Thymus (tissue), 11 donors: ENCODE data around the gene PHF20. TPM values are rescaled to one million over a fixed set of nuclear protein-coding genes. Genes with fewer than 3 reads are reported as not detected.

Experiments
- DNase-seq, 9 donors: peaks; one replicate each; pipeline ENCODE4 v3.0.0-alpha.2; 2013; ENCODE audit warnings: low spot score in 9 of 9, low read depth in 6 of 9, missing footprints in 1 of 9
- H3K27ac ChIP-seq, 2 donors: one replicate each; pipeline ENCODE4 v1.5.1; 2013; ENCODE audit warnings: control low read depth in 1 of 2, low read depth in 1 of 2, low read length in 1 of 2, mild to moderate bottlenecking in 1 of 2, moderate library complexity in 1 of 2
- H3K27me3 ChIP-seq, 2 donors: one replicate each; pipeline ENCODE4 v1.5.1; 2013; ENCODE audit warnings: low read length in 1 of 2; ENCODE audit not compliant: control insufficient read depth in 2 of 2, insufficient read depth in 1 of 2
- H3K36me3 ChIP-seq, 2 donors: one replicate each; pipeline ENCODE4 v1.5.1; 2013; ENCODE audit warnings: low read length in 1 of 2, mild to moderate bottlenecking in 1 of 2, moderate library complexity in 1 of 2; ENCODE audit not compliant: control insufficient read depth in 2 of 2, insufficient read depth in 2 of 2
- H3K4me1 ChIP-seq, 2 donors: one replicate each; pipeline ENCODE4 v1.5.1; 2013; ENCODE audit warnings: low read length in 2 of 2; ENCODE audit not compliant: control insufficient read depth in 2 of 2, insufficient read depth in 2 of 2
- H3K4me3 ChIP-seq, 2 donors: one replicate each; pipeline ENCODE4 v1.5.1; 2013; ENCODE audit warnings: low read length in 2 of 2, control low read depth in 1 of 2, mild to moderate bottlenecking in 1 of 2
- H3K9me3 ChIP-seq, 2 donors: one replicate each; pipeline ENCODE4 v1.5.1; 2013; ENCODE audit warnings: low read length in 1 of 2, mild to moderate bottlenecking in 1 of 2; ENCODE audit not compliant: control insufficient read depth in 2 of 2, insufficient read depth in 1 of 2
- WGBS: extraction: QIAGEN DNeasy Blood & Tissue Kit; methylation state at CpG from one replicate; pipeline ENCODE4 v1.1.7; 2013; 5-methylcytosine and 5-hydroxymethylcytosine counted together
- polyA plus RNA-seq: library from polyadenylated mRNA; stranded (reverse); fragments of 200-250 nt; gene quantifications from one replicate; pipeline ENCODE4 v1.2.3, GENCODE V29; 2013
- total RNA-seq: library from RNA; stranded (reverse); fragments of 120-200 nt; gene quantifications from one replicate; pipeline ENCODE4 v1.2.4, GENCODE V29; 2013
- donor health status: healthy.

Gene PHF20
- total and polyA plus RNA-seq, 2 donors, result 35.6 to 39.7 TPM

- H3K4me1 ChIP-seq, result no peaks in the 10 kb centered on the region
- no peaks in the 10 kb centered on the region for H3K9me3 ChIP-seq
- WGBS, result 98% methylated on average over 3 of the region's 3 CpGs
- no peaks in the 10 kb centered on the region for H3K27me3 ChIP-seq
- H3K4me3 ChIP-seq, result no peak overlapping the region
- peaks cover 30 to 53% of the 10 kb centered on the region in 2 donors for H3K36me3 ChIP-seq
- no peak overlapping the region for H3K27ac ChIP-seq
- DNase-seq, result no peak
These were observed 130.7 kb downstream of the PHF20 start for GRCh38 chr20:35902545-35902941.

- H3K4me1 ChIP-seq, result no peaks in the 10 kb centered on the region
- 96% methylated on average over 3 of the region's 3 CpGs for WGBS
- peaks cover 30 to 61% of the 10 kb centered on the region in 2 donors for H3K36me3 ChIP-seq
- H3K9me3 ChIP-seq, result no peaks in the 10 kb centered on the region
- H3K27ac ChIP-seq, result no peak overlapping the region
- no peak overlapping the region for H3K4me3 ChIP-seq
- no peak for DNase-seq
- H3K27me3 ChIP-seq, result no peaks in the 10 kb centered on the region
These were observed 132.0 kb downstream of the PHF20 start for GRCh38 chr20:35903843-35904242.

GRCh38 chr20:35904982-35905663 lies 133.3 kb downstream of the PHF20 start:
- Histone ChIP-seq H3K4me3 (no peak overlapping the region), H3K27ac (no peak overlapping the region), H3K9me3 (no peaks in the 10 kb centered on the region), H3K36me3 (peaks cover 23 to 50% of the 10 kb centered on the region in 2 donors), H3K4me1 (no peaks in the 10 kb centered on the region), H3K27me3 (no peaks in the 10 kb centered on the region)
- WGBS, result 96% methylated on average over 4 of the region's 4 CpGs
- no peak for DNase-seq

- H3K4me1 ChIP-seq, result no peaks in the 10 kb centered on the region
- no peak overlapping the region for H3K27ac ChIP-seq
- H3K27me3 ChIP-seq, result no peaks in the 10 kb centered on the region
- peaks cover 22 to 42% of the 10 kb centered on the region in 2 donors for H3K36me3 ChIP-seq
- H3K4me3 ChIP-seq, result no peak overlapping the region
- 97% methylated on average over 7 of the region's 7 CpGs for WGBS
- no peaks in the 10 kb centered on the region for H3K9me3 ChIP-seq
- DNase-seq, result no peak
These were observed 135.3 kb downstream of the PHF20 start for GRCh38 chr20:35907017-35907701.

- no peaks in the 10 kb centered on the region for H3K9me3 ChIP-seq
- peaks cover 24 to 47% of the 10 kb centered on the region in 2 donors for H3K36me3 ChIP-seq
- DNase-seq, result no peak
- H3K27ac ChIP-seq, result no peak overlapping the region
- H3K4me3 ChIP-seq, result no peak overlapping the region
- H3K27me3 ChIP-seq, result no peaks in the 10 kb centered on the region
- H3K4me1 ChIP-seq, result no peaks in the 10 kb centered on the region
These were observed 136.2 kb downstream of the PHF20 start for GRCh38 chr20:35908007-35908406.

- Histone ChIP-seq H3K4me1 (no peaks in the 10 kb centered on the region), H3K27me3 (no peaks in the 10 kb centered on the region), H3K4me3 (no peak overlapping the region), H3K27ac (no peak overlapping the region), H3K9me3 (no peaks in the 10 kb centered on the region), H3K36me3 (peaks cover 33 to 50% of the 10 kb centered on the region in 2 donors)
- no peak for DNase-seq
- 97% methylated on average over 1 of the region's 1 CpG for WGBS
These were observed 137.4 kb downstream of the PHF20 start for GRCh38 chr20:35909176-35909575.

- no peak overlapping the region for H3K4me3 ChIP-seq
- no peaks in the 10 kb centered on the region for H3K9me3 ChIP-seq
- no peak overlapping the region for H3K27ac ChIP-seq
- no peaks in the 10 kb centered on the region for H3K4me1 ChIP-seq
- WGBS, result 94% methylated on average over 1 of the region's 1 CpG
- H3K27me3 ChIP-seq, result no peaks in the 10 kb centered on the region
- no peak for DNase-seq
- peaks cover 35 to 47% of the 10 kb centered on the region in 2 donors for H3K36me3 ChIP-seq
These were observed 138.0 kb downstream of the PHF20 start for GRCh38 chr20:35909796-35910195.

GRCh38 chr20:35910254-35910653 lies 138.4 kb downstream of the PHF20 start:
- 99% methylated on average over 3 of the region's 3 CpGs for WGBS
- H3K9me3 ChIP-seq, result no peaks in the 10 kb centered on the region
- no peak overlapping the region for H3K27ac ChIP-seq
- DNase-seq, result no peak
- H3K36me3 ChIP-seq, result peaks cover 37 to 45% of the 10 kb centered on the region in 2 donors
- H3K27me3 ChIP-seq, result no peaks in the 10 kb centered on the region
- H3K4me1 ChIP-seq, result no peaks in the 10 kb centered on the region
- H3K4me3 ChIP-seq, result no peak overlapping the region

GRCh38 chr20:35912881-35913280 lies 141.1 kb downstream of the PHF20 start:
- H3K36me3 ChIP-seq, result peaks cover 30 to 46% of the 10 kb centered on the region in 2 donors

More at GRCh38 chr20:35912881-35913280, 141.1 kb downstream of the PHF20 start:
- Histone ChIP-seq H3K27ac (no peak overlapping the region), H3K4me1 (no peaks in the 10 kb centered on the region), H3K27me3 (no peaks in the 10 kb centered on the region), H3K9me3 (no peaks in the 10 kb centered on the region), H3K4me3 (no peak overlapping the region)
- DNase-seq, result no peak
- over 99% methylated on average over 4 of the region's 4 CpGs for WGBS
